Measurements from ENCODE around the gene BCLAF1.

Gene BCLAF1

GRCh38 chr6:136326038-136326553 lies 36.5 kb upstream of the BCLAF1 start:
- H3K36me3 ChIP-seq (ENCODE audit: control insufficient read depth, low read length) = no peaks in the 10 kb centered on the region
- no peaks in the 10 kb centered on the region for H4K20me1 ChIP-seq (ENCODE audit: control insufficient read depth, insufficient read depth, low read depth, low read length)
- peak overlapping the region; percentile 50 for H3K4me3 ChIP-seq (ENCODE audit: low read length)
- H3K27ac ChIP-seq (ENCODE audit: low read depth, low read length) = peak overlapping the region; percentile 17; the same call in 1 of the 2 replicates
- no peaks in the 10 kb centered on the region for H3K79me2 ChIP-seq (ENCODE audit: control insufficient read depth, low read length)
- H3K9me2 ChIP-seq (replicated peaks; ENCODE audit: control insufficient read depth, low read length) = no peaks in the 10 kb centered on the region
- peaks cover 31% of the 10 kb centered on the region for H3K4me1 ChIP-seq (ENCODE audit: control insufficient read depth, low read length)
- no peak for TF ChIP-seq EZH2phosphoT487 (IDR thresholded peaks at IDR 0.05; ENCODE audit: borderline replicate concordance, low read length)
- no peaks in the 10 kb centered on the region for H3F3A ChIP-seq (ENCODE audit: control insufficient read depth, insufficient read depth)
- H3K9me3 ChIP-seq (ENCODE audit: control insufficient read depth, insufficient read depth, low read length) = no peaks in the 10 kb centered on the region
- H3K27me3 ChIP-seq (ENCODE audit: control insufficient read depth, low read length) = no peaks in the 10 kb centered on the region
- peak overlapping the region; percentile 71 for H3K4me2 ChIP-seq (ENCODE audit: low read length)

GRCh38 chr6:136324686-136325380 lies 35.2 kb upstream of the BCLAF1 start:
- Histone ChIP-seq H3K4me2 (ENCODE audit: low read length) (no peak overlapping the region), H3K27me3 (ENCODE audit: control insufficient read depth, low read length) (no peaks in the 10 kb centered on the region), H3K36me3 (ENCODE audit: control insufficient read depth, low read length) (no peaks in the 10 kb centered on the region), H3K4me3 (ENCODE audit: low read length) (no peak overlapping the region), H3F3A (ENCODE audit: control insufficient read depth, insufficient read depth) (no peaks in the 10 kb centered on the region), H3K9me3 (ENCODE audit: control insufficient read depth, insufficient read depth, low read length) (no peaks in the 10 kb centered on the region), H3K9me2 (replicated peaks; ENCODE audit: control insufficient read depth, low read length) (no peaks in the 10 kb centered on the region), H3K79me2 (ENCODE audit: control insufficient read depth, low read length) (no peaks in the 10 kb centered on the region), H3K4me1 (ENCODE audit: control insufficient read depth, low read length) (peaks cover 23% of the 10 kb centered on the region), H3K27ac (ENCODE audit: low read depth, low read length) (no peak overlapping the region), H4K20me1 (ENCODE audit: control insufficient read depth, insufficient read depth, low read depth, low read length) (no peaks in the 10 kb centered on the region)
- no peak for TF ChIP-seq CTCF (IDR thresholded peaks at IDR 0.05; ENCODE audit: low read depth, low read length, poor library complexity, severe bottlenecking)
- no peak for TF ChIP-seq EZH2phosphoT487 (IDR thresholded peaks at IDR 0.05; ENCODE audit: borderline replicate concordance, low read length)

GRCh38 chr6:136323431-136324112 lies 33.9 kb upstream of the BCLAF1 start:
- H3K9me2 ChIP-seq (replicated peaks; ENCODE audit: control insufficient read depth, low read length) = no peaks in the 10 kb centered on the region
- H3K9me3 ChIP-seq (ENCODE audit: control insufficient read depth, insufficient read depth, low read length) = no peaks in the 10 kb centered on the region
- no peaks in the 10 kb centered on the region for H3F3A ChIP-seq (ENCODE audit: control insufficient read depth, insufficient read depth)
- H3K4me2 ChIP-seq (ENCODE audit: low read length) = no peak overlapping the region
- H3K4me1 ChIP-seq (ENCODE audit: control insufficient read depth, low read length) = peaks cover 23% of the 10 kb centered on the region
- TF ChIP-seq EZH2phosphoT487 (IDR thresholded peaks at IDR 0.05; ENCODE audit: borderline replicate concordance, low read length) = no peak
- no peak for TF ChIP-seq CTCF (IDR thresholded peaks at IDR 0.05; ENCODE audit: low read depth, low read length, poor library complexity, severe bottlenecking)
- no peaks in the 10 kb centered on the region for H3K27me3 ChIP-seq (ENCODE audit: control insufficient read depth, low read length)
- H4K20me1 ChIP-seq (ENCODE audit: control insufficient read depth, insufficient read depth, low read depth, low read length) = no peaks in the 10 kb centered on the region
- no peak overlapping the region for H3K27ac ChIP-seq (ENCODE audit: low read depth, low read length)
- no peaks in the 10 kb centered on the region for H3K79me2 ChIP-seq (ENCODE audit: control insufficient read depth, low read length)
- no peaks in the 10 kb centered on the region for H3K36me3 ChIP-seq (ENCODE audit: control insufficient read depth, low read length)
- H3K4me3 ChIP-seq (ENCODE audit: low read length) = no peak overlapping the region

- Histone ChIP-seq H3K27me3 (ENCODE audit: control insufficient read depth, low read length) (no peaks in the 10 kb centered on the region), H3K4me2 (ENCODE audit: low read length) (no peak overlapping the region), H3F3A (ENCODE audit: control insufficient read depth, insufficient read depth) (no peaks in the 10 kb centered on the region), H4K20me1 (ENCODE audit: control insufficient read depth, insufficient read depth, low read depth, low read length) (no peaks in the 10 kb centered on the region), H3K36me3 (ENCODE audit: control insufficient read depth, low read length) (no peaks in the 10 kb centered on the region), H3K79me2 (ENCODE audit: control insufficient read depth, low read length) (no peaks in the 10 kb centered on the region), H3K4me3 (ENCODE audit: low read length) (no peak overlapping the region), H3K9me3 (ENCODE audit: control insufficient read depth, insufficient read depth, low read length) (no peaks in the 10 kb centered on the region), H3K4me1 (ENCODE audit: control insufficient read depth, low read length) (no peaks in the 10 kb centered on the region), H3K27ac (ENCODE audit: low read depth, low read length) (no peak overlapping the region), H3K9me2 (replicated peaks; ENCODE audit: control insufficient read depth, low read length) (no peaks in the 10 kb centered on the region)
- no peak for TF ChIP-seq CTCF (IDR thresholded peaks at IDR 0.05; ENCODE audit: low read depth, low read length, poor library complexity, severe bottlenecking)
- TF ChIP-seq EZH2phosphoT487 (IDR thresholded peaks at IDR 0.05; ENCODE audit: borderline replicate concordance, low read length) = no peak
These were observed 30.1 kb upstream of the BCLAF1 start for GRCh38 chr6:136319732-136320131.
